Ammon's horn (tissue), 1 donor: Measurements from ENCODE around the gene GREB1.
A peak's percentile ranks its signal among the peaks of the same experiment; 100 is the strongest.

Experiments
- DNase-seq: peaks from one replicate; pipeline ENCODE4 v3.0.0-alpha.2; 2016; ENCODE audit warnings: low spot score

The GREB1 gene

GRCh38 chr2:11662882-11663281 is 129.0 kb downstream of the GREB1 start:
- no peak for DNase-seq

GRCh38 chr2:11663427-11663826 is 129.6 kb downstream of the GREB1 start:
- no peak for DNase-seq

- DNase-seq = no peak
Measured at GRCh38 chr2:11665028-11665427, 131.2 kb downstream of the GREB1 start.

- DNase-seq = no peak
Measured at GRCh38 chr2:11665510-11666362, 131.9 kb downstream of the GREB1 start.

DNA sequence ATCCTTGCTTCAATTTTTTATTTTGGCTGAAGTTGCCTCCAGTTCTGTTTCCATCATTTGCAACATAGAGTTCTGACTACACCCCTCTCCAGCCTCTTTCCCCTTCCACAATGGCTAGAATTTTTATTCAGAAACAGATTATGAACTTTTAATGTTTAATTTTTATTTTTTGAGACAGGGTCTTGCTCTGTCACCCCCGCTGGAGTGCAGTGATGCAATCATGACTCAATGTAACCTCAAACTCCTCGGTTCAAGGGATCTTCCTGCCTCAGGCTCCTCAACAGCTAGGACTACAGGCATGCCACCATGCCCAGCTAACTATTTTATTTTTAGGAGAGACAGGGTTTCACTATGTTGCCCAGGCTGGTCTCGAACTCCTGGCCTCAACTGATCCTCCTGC is 133.3 kb downstream of the GREB1 start:
- no peak for DNase-seq

GRCh38 chr2:11667866-11668637 is 134.2 kb downstream of the GREB1 start:
- no peak for DNase-seq

DNA sequence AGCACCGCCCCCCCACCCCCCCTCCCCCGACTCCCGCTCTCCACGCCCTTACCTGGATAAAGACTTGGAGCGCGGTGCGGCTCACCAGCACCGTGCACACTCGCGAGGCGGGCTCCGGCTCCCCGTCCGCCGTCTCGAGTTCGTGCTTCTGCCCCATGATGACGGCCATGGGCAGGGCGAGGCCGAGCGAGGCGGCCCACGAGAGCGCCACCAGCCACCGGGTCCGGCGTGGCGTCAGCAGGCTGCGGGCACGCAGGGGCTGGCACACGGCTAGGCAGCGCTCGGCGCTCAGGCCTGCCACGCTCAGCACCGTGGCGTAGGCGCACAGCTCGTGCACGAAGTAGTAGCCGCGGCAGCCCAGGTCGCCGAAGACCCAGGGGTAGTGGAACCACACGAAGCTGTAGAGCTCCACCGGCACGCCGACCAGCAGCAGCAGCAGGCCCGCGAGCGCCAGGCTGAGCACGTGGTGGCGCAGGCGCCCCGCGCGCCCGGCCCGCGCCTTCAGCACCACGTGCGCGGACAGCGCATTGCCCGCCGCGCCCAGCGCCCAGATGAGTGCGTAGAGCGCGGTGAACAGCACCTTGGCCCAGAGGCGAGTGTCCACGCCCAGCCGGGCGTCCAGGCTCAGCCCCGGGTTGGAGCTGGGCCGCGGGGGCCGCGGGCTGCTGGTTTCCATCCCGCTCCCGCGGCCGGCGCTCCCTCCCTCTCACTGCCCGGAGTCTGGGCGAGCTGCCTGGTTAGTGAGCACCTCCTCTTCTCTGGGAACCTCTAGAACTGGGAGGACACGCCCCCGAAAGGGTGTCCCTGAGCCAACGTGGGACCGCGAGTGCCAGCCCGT is 135.8 kb downstream of the GREB1 start, which contains the start of gene NTSR2:
Gene NTSR2, minus strand, starts transcription at position 742 of the 838 bp plus-strand sequence. Its CDS starts 66 bp downstream, at position 676.
- peak; percentile 66 for DNase-seq

DNA sequence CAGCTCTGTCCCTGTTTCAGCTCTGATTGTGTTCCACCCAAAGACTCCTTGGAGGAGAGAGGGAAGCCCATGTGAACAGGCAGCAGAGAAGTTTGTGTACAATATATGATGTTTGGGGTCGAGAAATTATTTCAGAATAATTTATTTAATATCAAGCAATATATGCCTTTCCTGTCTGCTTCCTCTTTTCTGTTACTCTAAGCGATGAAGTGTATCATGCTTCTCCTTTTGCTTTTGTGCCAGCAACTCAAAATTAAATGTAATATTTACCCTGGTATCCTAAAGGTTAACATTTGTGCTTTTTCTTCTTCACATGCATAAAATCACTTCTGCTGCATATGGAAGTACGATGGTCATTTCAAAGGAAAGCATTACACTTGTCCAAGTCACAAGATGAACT is 138.6 kb downstream of the GREB1 start:
- DNase-seq = no peak

- no peak for DNase-seq
Measured at GRCh38 chr2:11674983-11675382, 141.1 kb downstream of the GREB1 start.

GRCh38 chr2:11675423-11676112 is 141.7 kb downstream of the GREB1 start:
- no peak for DNase-seq

GRCh38 chr2:11676640-11677039 is 142.8 kb downstream of the GREB1 start:
- no peak for DNase-seq

DNA sequence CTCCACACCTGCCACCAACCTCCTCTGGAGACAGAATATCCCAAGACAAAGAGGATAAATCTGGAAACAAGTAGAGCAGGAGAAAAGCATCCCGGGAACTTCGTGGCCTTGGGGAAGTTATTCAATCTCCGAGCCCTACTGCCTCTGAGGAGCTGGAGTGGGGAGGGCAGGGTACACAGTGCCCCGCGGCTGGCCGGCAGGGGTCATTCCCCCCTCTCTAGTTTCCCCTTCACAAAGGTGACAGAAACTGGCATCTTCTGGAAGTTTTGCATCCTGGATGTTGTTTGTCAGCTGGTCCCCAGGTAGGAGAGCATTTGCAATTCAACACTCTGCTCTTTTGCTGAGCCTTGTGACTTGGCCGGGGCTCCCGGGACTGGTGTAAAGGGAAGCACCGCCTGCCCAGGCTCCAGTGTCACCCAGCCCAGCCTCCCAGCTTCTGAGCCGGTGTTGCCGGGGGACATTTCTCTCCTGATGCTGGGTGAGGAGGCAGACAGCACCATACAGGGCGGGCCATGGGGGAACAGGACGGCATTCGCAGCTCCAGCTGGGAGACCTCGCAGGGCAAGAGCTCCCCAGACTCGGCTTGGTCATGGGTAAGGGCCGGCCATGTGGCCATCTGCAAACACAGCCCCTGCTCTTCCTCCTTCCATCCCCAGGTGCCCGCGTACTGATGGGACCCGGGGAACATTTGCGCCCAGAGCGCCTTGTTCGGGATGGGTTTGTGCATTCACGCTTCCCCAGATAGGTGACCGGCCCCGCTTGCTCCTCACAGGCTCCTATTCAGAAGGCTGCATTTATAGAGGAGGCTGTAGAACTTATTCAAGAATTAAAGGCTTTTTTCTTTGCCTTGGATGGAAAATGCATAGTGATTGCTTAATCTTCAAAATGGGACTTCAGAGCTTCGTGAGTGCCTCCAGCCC is 143.6 kb downstream of the GREB1 start:
- peak; percentile 47 for DNase-seq

- no peak for DNase-seq
Measured at GRCh38 chr2:11678306-11678960, 144.6 kb downstream of the GREB1 start.

- no peak for DNase-seq
Measured at GRCh38 chr2:11679016-11679415, 145.2 kb downstream of the GREB1 start.

DNA sequence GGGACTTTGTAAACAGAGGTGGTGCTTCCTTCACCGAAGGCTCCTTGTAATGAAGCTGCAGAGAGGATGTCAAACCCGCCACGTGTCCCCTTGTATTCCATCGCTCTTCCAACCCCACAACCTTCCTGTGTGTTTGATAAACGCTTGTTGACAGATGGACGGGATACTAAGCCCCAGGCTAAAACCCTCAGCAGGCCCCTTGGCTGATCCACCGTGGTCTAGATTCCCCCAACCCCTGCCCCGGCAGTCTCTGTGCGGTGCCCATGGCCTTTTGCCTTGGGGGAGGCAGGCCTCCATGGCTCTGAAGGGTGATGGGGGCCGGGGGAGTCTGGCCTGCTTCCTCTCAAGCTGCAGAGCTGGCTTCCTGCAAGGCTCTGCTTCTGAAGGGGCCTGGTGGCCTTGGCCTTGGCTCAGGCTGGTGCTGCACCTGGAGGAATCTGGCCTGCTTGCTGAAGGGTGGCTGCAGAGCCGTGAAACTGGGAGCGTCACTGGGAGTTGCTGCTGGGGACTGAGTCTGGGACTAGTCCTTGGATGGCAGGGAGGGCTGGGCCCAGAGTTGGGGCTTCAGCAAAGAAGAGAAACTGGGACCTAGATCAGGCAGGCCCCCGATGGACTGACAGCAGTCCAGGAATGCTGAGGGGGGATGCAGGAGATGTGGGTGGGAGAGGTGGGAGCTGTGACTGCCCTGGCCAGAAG is 145.8 kb downstream of the GREB1 start:
- no peak for DNase-seq

DNA sequence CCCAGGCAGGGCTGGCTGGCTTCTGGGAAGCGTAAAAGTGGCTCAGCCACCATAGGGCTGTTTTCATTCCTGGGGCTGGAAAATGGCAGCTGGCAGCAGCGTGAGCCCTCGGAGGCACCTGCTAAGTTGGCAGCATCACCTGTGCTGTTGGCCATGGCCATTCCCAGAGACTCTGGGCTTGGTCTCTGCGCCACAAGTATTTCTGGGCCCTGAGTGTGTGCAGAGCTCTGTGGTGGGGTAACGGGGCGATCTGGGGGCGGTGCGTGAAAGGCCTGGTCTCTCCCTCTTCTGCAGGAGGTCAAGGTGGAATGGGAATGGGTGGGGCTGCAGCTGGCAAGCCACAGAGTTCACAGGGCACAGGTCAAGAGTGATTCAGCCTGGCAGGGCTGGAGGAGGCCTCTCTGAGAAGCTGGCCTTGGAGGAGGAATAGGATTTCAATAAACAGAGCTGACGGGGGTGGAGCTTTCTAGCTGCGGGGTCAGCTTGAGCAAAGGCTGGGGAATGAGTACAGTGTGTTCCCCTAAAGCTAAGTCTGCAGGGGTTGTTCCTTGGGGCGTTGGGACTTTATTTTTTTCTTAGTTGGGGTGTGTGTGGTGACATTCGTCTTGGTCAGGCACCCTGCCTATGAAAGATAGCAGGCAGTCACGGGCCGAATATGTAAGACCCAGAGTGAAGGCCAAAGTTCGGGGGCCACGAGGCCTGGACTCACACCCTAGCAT is 146.5 kb downstream of the GREB1 start:
- DNase-seq = no peak

DNA sequence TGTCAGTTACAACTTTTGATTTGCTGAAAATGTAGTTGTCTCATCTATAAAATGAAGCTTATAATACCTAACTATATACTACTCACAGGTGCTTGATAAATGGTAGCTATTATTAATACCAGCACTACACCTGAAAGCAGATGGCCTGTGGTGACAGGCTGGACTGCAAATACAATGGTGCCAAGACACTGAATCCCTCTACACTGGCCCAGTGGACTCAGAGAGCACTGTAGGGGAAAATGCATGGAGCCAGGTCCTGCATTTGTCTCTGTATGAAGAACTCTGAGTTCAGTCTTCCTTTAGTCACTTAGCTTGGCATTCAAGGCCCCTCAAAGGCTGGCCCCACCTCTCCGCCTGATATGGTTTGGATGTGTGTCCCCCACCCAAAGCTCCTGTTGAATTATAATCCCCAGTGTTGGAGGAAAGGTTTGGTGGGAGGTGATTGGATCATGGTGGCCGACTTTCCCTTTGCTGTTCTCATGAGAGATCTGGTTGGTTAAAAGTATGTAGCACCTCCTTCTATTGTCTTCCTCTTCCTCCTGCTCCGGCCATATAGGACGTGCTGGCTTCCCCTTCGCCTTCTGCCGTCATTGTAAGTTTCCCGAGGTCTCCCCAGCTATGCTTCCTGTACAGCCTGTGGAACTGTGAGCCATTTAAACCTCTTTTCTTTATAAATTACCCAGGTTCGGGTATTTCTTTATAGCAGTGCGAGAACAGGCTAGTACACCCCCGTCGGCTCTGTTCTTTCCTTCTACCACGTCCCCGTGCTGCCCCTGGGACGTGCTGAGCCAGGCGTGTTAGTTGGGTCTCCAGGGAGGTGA is 147.3 kb downstream of the GREB1 start:
- no peak for DNase-seq
